Upper lobe of left lung (tissue), 6 donors: ENCODE measurements around the gene S100A1. TPM values are rescaled to one million over a fixed set of nuclear protein-coding genes. Genes with fewer than 3 reads are reported as not detected.
A peak's percentile ranks its signal among the peaks of the same experiment; 100 is the strongest.
"Not testable (repeated sequence)": the region's sequence is repeated elsewhere in the genome, so short reads cannot be mapped to it uniquely, and the experiment has no call there.

Experiments
- ATAC-seq, 2 donors: fragments of 200-7000 bp; cut with Tn5 transposase; one replicate each; pipeline ENCODE4 v1.9.1; 2022; ENCODE audit warnings: mild to moderate bottlenecking in 2 of 2, moderate library complexity in 2 of 2; ENCODE audit not compliant: low FRiP score in 2 of 2
- DNase-seq, 2 donors: peaks; one replicate each; pipeline ENCODE4 v3.0.0-alpha.2; 2019 to 2020
- H3K27ac ChIP-seq, 4 donors: fragments of 200-600 bp; sonication (generic); one replicate each; pipeline ENCODE4 v1.5.1; 2016 to 2019
- H3K27me3 ChIP-seq, 4 donors: fragments of 200-600 bp; sonication (generic); one replicate each; pipeline ENCODE4 v1.5.1; 2017 to 2019
- H3K36me3 ChIP-seq, 4 donors: fragments of 200-600 bp; sonication (generic); one replicate each; pipeline ENCODE4 v1.5.1; 2016 to 2019
- H3K4me1 ChIP-seq, 4 donors: fragments of 200-600 bp; sonication (generic); one replicate each; pipeline ENCODE4 v1.5.1; 2018 to 2019
- H3K4me3 ChIP-seq, 4 donors: fragments of 200-600 bp; sonication (generic); one replicate each; pipeline ENCODE4 v1.5.1; 2017 to 2019; ENCODE audit warnings: mild to moderate bottlenecking in 2 of 4, moderate library complexity in 1 of 4
- H3K9me3 ChIP-seq, 4 donors: fragments of 200-600 bp; sonication (generic); one replicate each; pipeline ENCODE4 v1.5.1; 2018 to 2019
- EP300 ChIP-seq, 4 donors: sonication (generic); formaldehyde crosslinking; IDR thresholded peaks; one replicate each; pipeline ENCODE4 v1.5.1; 2017; ENCODE audit warnings: antibody characterized with exemption in 4 of 4, control low read depth in 2 of 4
- POLR2A ChIP-seq, 4 donors: fragments of 450-650 bp; IDR thresholded peaks; one replicate each; pipeline ENCODE4 v1.5.1; 2016 to 2017; ENCODE audit warnings: antibody characterized with exemption in 4 of 4, mild to moderate bottlenecking in 2 of 4
- POLR2AphosphoS5 ChIP-seq, 2 donors: sonication (generic); formaldehyde crosslinking; IDR thresholded peaks; one replicate each; pipeline ENCODE4 v1.5.1; 2017; ENCODE audit warnings: antibody characterized with exemption in 2 of 2
- WGBS, 2 donors: methylation state at CpG; one replicate each; pipeline ENCODE4 v1.1.5; 2017 to 2018; 5-methylcytosine and 5-hydroxymethylcytosine counted together
- total RNA-seq, 6 donors: library from RNA; depleted of rRNA in 4 of 6; stranded (reverse); fragments of >200 nt in 4 of 6; gene quantifications; one replicate each; pipeline versions ENCODE4 v1.1.0 to v1.2.1, GENCODE V29; 2016 to 2021
- TF ChIP-seq, protein P1 (sequence below), 6 experiments: fragments of 450-650 bp in 4 of 6; fragments of 200-600 bp in 2 of 6; sonication (generic) in 2 of 6; IDR thresholded peaks; one replicate each; pipeline ENCODE4 v1.5.1; 2016 to 2019; ENCODE audit warnings: antibody characterized with exemption in 6 of 6
- donor health status: DM: no; HTN: no; CAD: no; lungs with moderate emphysema.
- donor health status: DM: no; HTN: yes; CAD: no; lungs with severe emphysema.

Gene S100A1
- total RNA-seq: 1 to 10 TPM in 1 of 6 donors, not detected in 5; 1.1 TPM

DNA sequence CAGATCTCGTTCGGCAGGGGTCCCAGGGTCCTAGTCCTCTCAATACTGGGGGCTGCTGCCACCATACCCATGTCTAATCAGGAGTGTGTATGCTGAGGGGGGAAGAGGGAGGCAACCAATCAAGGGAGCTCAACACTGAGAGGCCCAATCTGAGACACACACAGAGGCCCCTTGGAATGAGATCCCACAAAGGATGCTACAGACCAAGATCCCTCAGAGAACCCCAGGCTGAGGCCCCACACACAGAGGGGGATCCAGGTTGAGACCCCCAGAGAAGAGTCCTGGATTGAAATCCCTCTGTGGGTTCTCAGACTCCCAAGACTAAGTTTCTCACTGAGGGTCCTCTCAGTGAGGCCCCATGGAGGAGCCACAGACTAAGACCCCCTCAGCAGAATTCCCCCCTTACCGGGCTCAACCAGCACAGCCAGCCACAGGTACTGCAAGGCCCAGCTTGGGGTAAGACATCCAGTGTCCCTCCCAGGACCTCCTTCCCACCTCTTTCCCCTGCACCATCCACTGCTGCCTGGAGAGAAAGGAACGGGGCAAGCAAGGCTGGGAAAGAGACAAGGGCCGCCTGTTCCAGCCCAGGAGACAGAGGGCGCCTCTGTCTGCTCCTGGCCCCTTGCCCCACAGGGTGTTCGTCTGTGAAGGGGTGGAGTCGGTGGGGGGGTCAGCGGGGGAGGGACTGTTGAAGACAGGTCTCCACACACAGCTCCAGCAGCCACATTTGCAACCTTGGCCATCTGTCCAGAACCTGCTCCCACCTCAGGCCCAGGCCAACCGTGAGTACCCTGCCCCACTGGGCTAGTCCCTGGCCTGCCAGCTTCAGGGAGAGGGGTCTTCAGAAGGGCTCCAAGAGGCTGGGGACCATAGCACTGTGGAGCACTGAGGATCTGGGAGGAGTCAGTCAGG is at the start of gene S100A1:
TSS of gene S100A1 (plus strand) at position 720 of the 912 bp plus-strand sequence. CDS start 2,088 bp downstream, outside the sequence.
- 60 to 87% methylated on average over 3 to 10 of the region's 10 CpGs for WGBS, 2 donors
- H3K36me3 ChIP-seq: peaks cover 0 to 5% (median 1%) of the 10 kb centered on the region in 4 donors
- no peaks in the 10 kb centered on the region for H3K9me3 ChIP-seq
- peaks cover 37 to 82% (median 50%) of the 10 kb centered on the region in 4 donors for H3K4me1 ChIP-seq
- H3K4me3 ChIP-seq: peak within 1 kb of the TSS in 3 of 4 donors; percentile 39 to 66 (median 52)
- peak within 1 kb of the TSS; percentile 86 to 95 (median 95) for H3K27ac ChIP-seq
- TF ChIP-seq, protein P1, sequence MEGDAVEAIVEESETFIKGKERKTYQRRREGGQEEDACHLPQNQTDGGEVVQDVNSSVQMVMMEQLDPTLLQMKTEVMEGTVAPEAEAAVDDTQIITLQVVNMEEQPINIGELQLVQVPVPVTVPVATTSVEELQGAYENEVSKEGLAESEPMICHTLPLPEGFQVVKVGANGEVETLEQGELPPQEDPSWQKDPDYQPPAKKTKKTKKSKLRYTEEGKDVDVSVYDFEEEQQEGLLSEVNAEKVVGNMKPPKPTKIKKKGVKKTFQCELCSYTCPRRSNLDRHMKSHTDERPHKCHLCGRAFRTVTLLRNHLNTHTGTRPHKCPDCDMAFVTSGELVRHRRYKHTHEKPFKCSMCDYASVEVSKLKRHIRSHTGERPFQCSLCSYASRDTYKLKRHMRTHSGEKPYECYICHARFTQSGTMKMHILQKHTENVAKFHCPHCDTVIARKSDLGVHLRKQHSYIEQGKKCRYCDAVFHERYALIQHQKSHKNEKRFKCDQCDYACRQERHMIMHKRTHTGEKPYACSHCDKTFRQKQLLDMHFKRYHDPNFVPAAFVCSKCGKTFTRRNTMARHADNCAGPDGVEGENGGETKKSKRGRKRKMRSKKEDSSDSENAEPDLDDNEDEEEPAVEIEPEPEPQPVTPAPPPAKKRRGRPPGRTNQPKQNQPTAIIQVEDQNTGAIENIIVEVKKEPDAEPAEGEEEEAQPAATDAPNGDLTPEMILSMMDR (IDR thresholded peaks at IDR 0.05): peak in 2 of 6 experiments; percentile 61 to 64
- TF ChIP-seq EP300 (IDR thresholded peaks at IDR 0.05): no peak
- H3K27me3 ChIP-seq: no peaks in the 10 kb centered on the region
- DNase-seq: no peak
- no peak for ATAC-seq

DNA sequence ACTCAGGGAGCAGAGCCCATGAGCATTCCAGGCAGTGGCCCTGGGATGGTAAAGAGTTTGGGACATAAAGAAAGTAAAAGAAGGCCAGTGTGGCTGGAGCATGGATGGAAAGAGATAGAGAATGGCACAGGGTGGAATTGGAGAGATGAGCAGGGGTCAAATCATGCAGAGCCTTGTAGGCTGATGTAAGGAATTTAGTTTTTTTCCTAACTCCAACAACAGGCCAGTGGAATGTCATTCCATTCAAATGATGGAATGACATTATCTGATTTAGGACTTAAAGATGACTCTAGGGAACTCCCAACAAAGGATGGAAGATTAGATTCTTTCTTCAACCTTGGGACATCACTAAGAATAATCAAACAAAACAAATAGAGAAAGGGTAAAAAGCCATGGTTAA is 49.7 kb upstream of the S100A1 start:
- ATAC-seq (peak in 1 of 2 donors; percentile 49), DNase-seq (no peak)
- Histone ChIP-seq H3K27ac (no peak overlapping the region), H3K4me3 (no peak overlapping the region), H3K9me3 (no peaks in the 10 kb centered on the region), H3K36me3 (no peaks in the 10 kb centered on the region), H3K4me1 (peaks cover 0 to 3% (median under 1%) of the 10 kb centered on the region in 4 donors), H3K27me3 (no peaks in the 10 kb centered on the region)
- TF ChIP-seq, protein P1 (IDR thresholded peaks at IDR 0.05): no peak
- TF ChIP-seq POLR2A (IDR thresholded peaks at IDR 0.05): no peak
- no peak for TF ChIP-seq EP300 (IDR thresholded peaks at IDR 0.05)
- TF ChIP-seq POLR2AphosphoS5 (IDR thresholded peaks at IDR 0.05): no peak

DNA sequence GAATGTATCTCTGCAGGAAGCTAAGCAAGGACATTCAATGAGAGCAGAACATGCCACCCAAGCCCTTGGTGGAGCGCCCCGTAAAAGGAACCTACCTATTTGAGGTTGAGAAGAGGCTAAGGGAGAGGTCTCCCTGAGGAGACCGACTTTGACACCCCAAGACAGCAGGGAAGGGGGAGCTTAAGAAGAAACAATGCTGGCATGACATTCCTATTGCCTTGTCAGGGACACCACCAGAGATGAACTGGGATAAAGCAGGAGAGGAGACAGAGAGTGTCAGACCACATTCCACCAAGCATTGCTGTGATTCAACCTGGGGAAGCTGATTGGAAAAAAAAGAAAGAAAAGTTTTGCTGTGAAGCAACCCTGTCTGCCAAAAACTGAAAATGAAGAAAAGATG is 49.3 kb upstream of the S100A1 start:
- ATAC-seq: no peak
- TF ChIP-seq POLR2AphosphoS5 (IDR thresholded peaks at IDR 0.05) (no peak), EP300 (IDR thresholded peaks at IDR 0.05) (no peak), POLR2A (IDR thresholded peaks at IDR 0.05) (no peak)
- TF ChIP-seq, protein P1 (IDR thresholded peaks at IDR 0.05): no peak

DNA sequence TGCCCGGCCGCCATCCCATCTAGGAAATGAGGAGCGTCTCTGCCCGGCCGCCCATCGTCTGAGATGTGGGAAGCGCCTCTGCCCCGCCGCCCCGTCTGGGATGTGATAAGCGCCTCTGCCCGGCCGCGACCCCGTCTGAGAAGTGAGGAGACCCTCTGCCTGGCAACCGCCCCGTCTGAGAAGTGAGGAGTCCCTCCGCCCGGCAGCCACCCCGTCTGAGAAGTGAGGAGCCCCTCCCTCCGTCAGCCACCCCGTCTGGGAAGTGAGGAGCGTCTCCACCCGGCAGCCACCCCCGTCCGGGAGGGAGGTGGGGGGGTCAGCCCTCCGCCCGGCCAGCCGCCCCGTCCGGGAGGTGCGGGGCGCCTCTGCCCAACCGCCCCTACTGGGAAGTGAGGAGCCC is 45.4 kb upstream of the S100A1 start:
- DNase-seq: peak in 1 of 2 donors; percentile 65
- not testable (repeated sequence) for H3K4me1 ChIP-seq, ATAC-seq, H3K27ac ChIP-seq, H3K27me3 ChIP-seq, H3K36me3 ChIP-seq, H3K9me3 ChIP-seq, H3K4me3 ChIP-seq
- 95% methylated on average over 18 of the region's 34 CpGs; no CpG with 5 or more reads in 1 of the 2 donors for WGBS, 2 donors

More for the DNA sequence above, 49.3 kb upstream of the S100A1 start:
- no peaks in the 10 kb centered on the region for H3K27me3 ChIP-seq
- H3K4me1 ChIP-seq: no peaks in the 10 kb centered on the region
- 83 to 85% methylated on average over 3 of the region's 3 CpGs for WGBS, 2 donors
- no peak overlapping the region for H3K4me3 ChIP-seq
- DNase-seq: no peak
- H3K36me3 ChIP-seq: no peaks in the 10 kb centered on the region
- no peak overlapping the region for H3K27ac ChIP-seq
- no peaks in the 10 kb centered on the region for H3K9me3 ChIP-seq

DNA sequence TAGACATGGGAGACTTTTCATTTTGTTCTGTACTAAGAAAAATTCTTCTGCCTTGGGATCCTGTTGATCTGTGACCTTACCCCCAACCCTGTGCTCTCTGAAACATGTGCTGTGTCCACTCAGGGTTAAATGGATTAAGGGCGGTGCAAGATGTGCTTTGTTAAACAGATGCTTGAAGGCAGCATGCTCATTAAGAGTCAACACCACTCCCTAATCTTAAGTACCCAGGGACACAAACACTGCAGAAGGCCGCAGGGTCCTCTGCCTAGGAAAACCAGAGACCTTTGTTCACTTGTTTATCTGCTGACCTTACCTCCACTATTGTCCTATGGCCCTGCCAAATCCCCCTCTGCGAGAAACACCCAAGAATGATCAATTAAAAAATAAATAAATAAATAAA is 44.7 kb upstream of the S100A1 start:
- DNase-seq, H3K27me3 ChIP-seq, H3K36me3 ChIP-seq, H3K4me3 ChIP-seq, ATAC-seq, H3K4me1 ChIP-seq, H3K27ac ChIP-seq, H3K9me3 ChIP-seq: not testable (repeated sequence)
- 70 to 82% methylated on average over 2 to 3 of the region's 3 CpGs for WGBS, 2 donors

DNA sequence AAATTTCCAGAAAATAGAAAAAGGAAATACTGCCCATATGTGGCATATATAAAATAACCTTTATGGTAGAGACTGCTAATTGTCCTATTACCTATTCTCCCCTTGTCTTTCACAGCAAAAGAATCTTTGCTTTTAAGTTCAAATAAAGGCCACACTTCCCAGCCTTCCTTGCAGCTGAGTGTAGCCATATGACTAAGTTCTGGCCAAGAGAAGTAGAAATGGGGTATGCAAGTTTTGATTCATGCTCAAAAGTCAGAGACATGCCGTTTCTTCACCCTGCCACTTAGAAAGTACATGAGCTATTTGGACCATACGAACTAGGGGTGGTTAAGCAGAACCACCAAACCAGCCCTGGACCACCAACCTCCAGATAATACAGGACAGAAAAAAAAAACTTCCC is 44.3 kb upstream of the S100A1 start:
- no peak for ATAC-seq
- DNase-seq: no peak
- Histone ChIP-seq H3K36me3 (no peaks in the 10 kb centered on the region), H3K4me3 (no peak overlapping the region), H3K9me3 (no peaks in the 10 kb centered on the region), H3K4me1 (no peaks in the 10 kb centered on the region), H3K27me3 (no peaks in the 10 kb centered on the region), H3K27ac (no peak overlapping the region)
- TF ChIP-seq, protein P1 (IDR thresholded peaks at IDR 0.05): no peak
- TF ChIP-seq POLR2A (IDR thresholded peaks at IDR 0.05) (no peak), EP300 (IDR thresholded peaks at IDR 0.05) (no peak), POLR2AphosphoS5 (IDR thresholded peaks at IDR 0.05) (no peak)
- WGBS, 2 donors: 76 to 88% methylated on average over 2 of the region's 2 CpGs
